BE2C (cell line): ENCODE results near the gene ARHGEF37.

Experiments
- DNase-seq: peaks from one replicate; pipeline ENCODE4 v3.0.0-alpha.2; 2020
- H3K27me3 ChIP-seq: fragments of 250-450 bp; sonication (Bioruptor Pico); 2 replicates; pipeline ENCODE4 v1.5.1; 2020; ENCODE audit warnings: mild to moderate bottlenecking
- H3K36me3 ChIP-seq: fragments of 250-450 bp; sonication (Bioruptor Pico); 2 replicates; pipeline ENCODE4 v1.5.1; 2020; ENCODE audit warnings: mild to moderate bottlenecking
- H3K4me1 ChIP-seq: fragments of 250-450 bp; sonication (Bioruptor Pico); 2 replicates; pipeline ENCODE4 v1.5.1; 2020
- H3K4me3 ChIP-seq: 2 replicates; pipeline ENCODE4 v1.5.1; 2011; ENCODE audit warnings: low read depth, low read length
- H3K9me3 ChIP-seq: fragments of 250-450 bp; sonication (Bioruptor Pico); 2 replicates; pipeline ENCODE4 v1.5.1; 2020
- CTCF ChIP-seq: IDR thresholded peaks from 2 replicates; pipeline ENCODE4 v1.5.1; 2012; ENCODE audit warnings: mild to moderate bottlenecking, low read depth, low read length

ARHGEF37 gene

GRCh38 chr5:149609640-149610219 lies 28.4 kb downstream of the ARHGEF37 start:
- Histone ChIP-seq H3K36me3 (no peaks in the 10 kb centered on the region), H3K4me3 (no peak overlapping the region), H3K9me3 (peaks cover 3% of the 10 kb centered on the region; the same call in 1 of the 2 replicates), H3K4me1 (no peaks in the 10 kb centered on the region), H3K27me3 (no peaks in the 10 kb centered on the region)
- no peak for TF ChIP-seq CTCF
- no peak for DNase-seq

GRCh38 chr5:149610589-149611255 lies 29.4 kb downstream of the ARHGEF37 start:
- no peak for TF ChIP-seq CTCF
- H3K36me3 ChIP-seq = no peaks in the 10 kb centered on the region
- peaks cover 3% of the 10 kb centered on the region; the same call in 1 of the 2 replicates for H3K9me3 ChIP-seq
- DNase-seq = no peak
- H3K27me3 ChIP-seq = no peaks in the 10 kb centered on the region
- H3K4me3 ChIP-seq = no peak overlapping the region
- no peaks in the 10 kb centered on the region for H3K4me1 ChIP-seq

GRCh38 chr5:149611326-149611725 lies 30.0 kb downstream of the ARHGEF37 start:
- Histone ChIP-seq H3K27me3 (no peaks in the 10 kb centered on the region), H3K4me1 (no peaks in the 10 kb centered on the region), H3K36me3 (no peaks in the 10 kb centered on the region), H3K4me3 (no peak overlapping the region), H3K9me3 (peaks cover 3% of the 10 kb centered on the region; the same call in 1 of the 2 replicates)
- no peak for DNase-seq
- TF ChIP-seq CTCF = no peak

DNA sequence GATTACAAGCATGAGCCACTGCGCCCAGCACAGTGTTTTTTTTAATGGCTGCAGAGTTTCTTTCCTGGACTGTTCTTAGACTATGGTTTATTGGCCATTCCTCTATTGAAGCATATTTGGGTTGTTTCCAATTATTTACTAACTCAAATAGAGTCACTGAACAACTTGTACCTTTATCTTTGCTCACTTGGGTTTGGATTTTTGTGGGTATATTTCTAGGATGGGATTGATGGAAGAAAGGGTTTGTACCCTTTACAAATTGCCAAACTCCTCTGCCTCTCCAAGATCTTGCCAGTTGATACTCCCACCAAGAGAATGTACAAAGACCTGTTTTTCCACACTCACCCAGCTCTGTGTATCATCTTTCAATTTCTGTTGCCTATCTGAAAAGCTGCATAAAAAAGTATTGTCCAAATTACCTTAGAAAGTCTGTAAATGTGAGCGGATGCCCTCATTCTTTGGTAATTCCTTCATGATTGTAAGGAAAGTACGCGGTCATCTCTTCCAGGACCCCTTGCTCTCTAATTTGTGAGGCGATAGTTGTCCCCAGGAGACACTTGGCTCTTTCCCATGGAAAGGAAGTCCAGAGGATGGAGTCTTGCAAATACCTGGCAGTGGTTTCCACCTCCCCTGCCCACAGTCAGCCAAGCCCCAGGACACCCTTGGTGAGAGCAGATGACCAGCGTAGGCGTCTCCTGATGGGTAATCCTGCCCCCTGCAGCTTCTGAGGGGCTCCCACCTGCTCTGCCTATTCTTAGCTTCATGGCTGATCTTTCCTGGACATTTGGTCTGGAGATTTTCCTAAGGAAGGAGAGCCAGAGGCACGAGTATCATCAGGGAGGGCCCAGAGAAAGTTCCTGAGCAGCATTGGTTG lies 33.0 kb downstream of the ARHGEF37 start:
- Histone ChIP-seq H3K4me1 (peaks cover 3% of the 10 kb centered on the region), H3K9me3 (peaks cover 3% of the 10 kb centered on the region; the same call in 1 of the 2 replicates), H3K27me3 (no peaks in the 10 kb centered on the region), H3K4me3 (no peak overlapping the region), H3K36me3 (no peaks in the 10 kb centered on the region)
- DNase-seq = no peak
- no peak for TF ChIP-seq CTCF

- Histone ChIP-seq H3K4me1 (peaks cover 3% of the 10 kb centered on the region), H3K36me3 (no peaks in the 10 kb centered on the region), H3K4me3 (no peak overlapping the region), H3K27me3 (no peaks in the 10 kb centered on the region), H3K9me3 (peaks cover 3% of the 10 kb centered on the region; the same call in 1 of the 2 replicates)
- no peak for DNase-seq
- TF ChIP-seq CTCF = no peak
Measured at GRCh38 chr5:149615976-149616375, 34.7 kb downstream of the ARHGEF37 start.
